Measurements from ENCODE around the gene CBR3. TPM values are rescaled to one million over a fixed set of nuclear protein-coding genes. Genes with fewer than 3 reads are reported as not detected.
A peak's percentile ranks its signal among the peaks of the same experiment; 100 is the strongest.
"Not testable (repeated sequence)": the region's sequence is repeated elsewhere in the genome, so short reads cannot be mapped to it uniquely, and the experiment has no call there.

CBR3 gene
- total and polyA plus RNA-seq, 5 experiments from 2014 or later = 4.6 to 11.6 (median 5.4) TPM

DNA sequence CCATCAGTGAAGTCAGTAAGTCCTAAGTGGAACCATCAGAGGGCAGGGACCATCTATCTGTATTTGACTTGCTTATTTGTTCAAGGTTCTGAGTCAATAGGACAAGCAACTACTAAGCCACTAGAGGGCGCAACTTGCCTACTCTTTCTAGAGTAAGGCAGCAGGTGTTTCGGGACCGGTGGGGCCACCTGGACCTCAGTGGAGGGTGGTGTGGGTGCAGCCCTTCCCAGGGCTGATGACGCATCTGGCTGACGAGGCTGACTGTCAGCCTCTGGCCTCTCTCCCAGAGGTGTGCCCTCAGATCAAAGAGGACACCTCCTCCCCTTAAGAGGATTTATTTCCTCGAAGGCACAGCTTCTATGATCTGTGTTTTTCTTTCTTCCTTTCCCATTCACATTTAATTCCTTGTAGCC lies 6.6 kb downstream of the CBR3 start:
- no peaks in the 10 kb centered on the region for H3K27me3 Mint-ChIP-seq
- peak overlapping the region in 2 of 10 donors; percentile 4 to 53 for H3K4me3 Mint-ChIP-seq
- DNase-seq (peak; percentile 67 to 94 (median 87)), ATAC-seq (peak; percentile 89 to 98)
- no peaks in the 10 kb centered on the region for H3K9me3 Mint-ChIP-seq
- POLR2A ChIA-PET = interaction anchor here (0.6 to 0.9 kb wide), 5 partner anchors 9 to 189 kb away, joined by 3 to 5 read pairs (median 4); partner anchors contain the start of gene MORC3
- H3K4me1 Mint-ChIP-seq = peaks cover 16 to 36% (median 26%) of the 10 kb centered on the region in 4 donors
- peaks cover 0 to 59% (median 11%) of the 10 kb centered on the region in 3 donors for H3K36me3 Mint-ChIP-seq
- peak overlapping the region; percentile 0 to 83 (median 64) for H3K27ac Mint-ChIP-seq

DNA sequence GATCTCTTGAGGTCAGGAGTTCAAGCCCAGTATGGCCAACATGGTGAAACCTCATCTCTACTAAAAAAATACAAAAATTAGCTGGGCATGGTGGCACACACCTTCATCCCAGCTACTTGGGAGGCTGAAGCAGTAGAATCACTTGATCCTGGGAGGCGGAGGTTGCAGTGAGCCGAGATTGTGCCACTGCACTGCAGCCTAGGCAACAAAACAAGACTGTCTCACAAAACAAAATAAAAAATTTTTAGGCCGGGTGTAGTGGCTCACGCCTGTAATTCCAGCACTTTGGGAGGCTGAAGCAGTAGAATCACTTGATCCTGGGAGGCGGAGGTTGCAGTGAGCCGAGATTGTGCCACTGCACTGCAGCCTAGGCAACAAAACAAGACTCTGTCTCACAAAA lies 9.4 kb downstream of the CBR3 start:
- not testable (repeated sequence) for ATAC-seq, H3K9me3 Mint-ChIP-seq, H3K4me3 Mint-ChIP-seq, DNase-seq, H3K27me3 Mint-ChIP-seq
- Mint-ChIP-seq H3K4me1 (peaks cover 14 to 37% (median 27%) of the 10 kb centered on the region in 4 donors), H3K36me3 (peaks cover 0 to 44% (median 9%) of the 10 kb centered on the region in 3 donors), H3K27ac (peak overlapping the region in 4 of 10 donors; percentile 9 to 90 (median 62))
- POLR2A ChIA-PET = interaction anchor here (0.6 kb wide), 1 partner anchor 8 kb away, joined by 4 read pairs; no protein-coding TSS in a partner anchor

DNA sequence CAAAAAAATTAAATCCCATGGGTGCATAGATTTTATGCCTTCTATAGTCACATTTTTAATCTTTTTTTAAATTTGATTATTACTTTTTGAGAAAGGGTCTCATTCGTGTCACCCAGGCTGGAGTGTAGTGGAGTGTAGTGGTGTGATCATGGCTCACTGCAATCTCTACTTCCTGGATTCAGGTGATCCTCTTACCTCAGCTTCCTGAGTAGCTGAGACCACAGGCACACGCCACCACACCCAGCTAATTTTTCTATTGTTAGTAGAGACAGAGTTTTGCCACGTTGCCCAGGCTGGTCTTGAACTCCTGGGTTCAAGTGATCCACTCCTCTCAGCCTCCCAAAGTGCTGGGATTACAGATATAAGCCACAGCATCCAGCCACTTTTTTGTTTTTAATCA lies 10.4 kb downstream of the CBR3 start:
- Mint-ChIP-seq H3K4me1 (peaks cover 18 to 47% (median 36%) of the 10 kb centered on the region in 4 donors), H3K36me3 (peaks cover 0 to 35% (median 9%) of the 10 kb centered on the region in 3 donors), H3K27me3 (no peaks in the 10 kb centered on the region), H3K27ac (peak overlapping the region in 7 of 10 donors; percentile 43 to 85 (median 68)), H3K4me3 (peak overlapping the region in 7 of 10 donors; percentile 22 to 67 (median 36)), H3K9me3 (no peaks in the 10 kb centered on the region)
- ATAC-seq (peak; percentile 35 to 66), DNase-seq (peak in 2 of 10 donors; percentile 30 to 37)
- POLR2A ChIA-PET = interaction anchor here (0.6 to 1.7 kb wide), 2 partner anchors 9 to 11 kb away, joined by 5 to 8 read pairs; no protein-coding TSS in a partner anchor

DNA sequence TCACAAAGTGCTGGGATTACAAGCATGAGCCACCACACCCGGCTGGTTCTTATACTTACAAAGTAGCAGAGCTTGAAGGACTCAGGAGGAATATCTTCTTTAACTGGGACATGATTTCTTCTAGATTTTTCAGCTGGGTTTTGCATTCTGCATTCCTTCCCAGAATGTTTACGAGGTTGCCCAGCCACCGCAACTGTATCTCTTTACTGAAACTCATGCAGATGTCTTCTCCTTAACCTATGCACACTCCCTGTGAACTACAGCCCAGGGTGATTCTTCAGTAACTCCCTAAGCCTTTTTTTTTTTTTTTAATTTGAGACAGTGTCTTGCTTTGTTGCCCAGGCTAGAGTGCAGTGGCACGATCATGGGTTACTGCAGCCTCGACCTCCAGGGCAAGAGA lies 13.0 kb downstream of the CBR3 start:
- POLR2A ChIA-PET = interaction anchor here (0.7 kb wide), 1 partner anchor 77 kb away, joined by 3 read pairs; no protein-coding TSS in a partner anchor
- Mint-ChIP-seq H3K27ac (peak overlapping the region in 1 of 10 donors; percentile 62), H3K4me3 (no peak overlapping the region), H3K4me1 (peaks cover 11 to 52% (median 34%) of the 10 kb centered on the region in 4 donors), H3K9me3 (no peaks in the 10 kb centered on the region), H3K36me3 (peaks cover 0 to 19% (median 9%) of the 10 kb centered on the region in 3 donors), H3K27me3 (no peaks in the 10 kb centered on the region)
- no peak for DNase-seq
- ATAC-seq = no peak

DNA sequence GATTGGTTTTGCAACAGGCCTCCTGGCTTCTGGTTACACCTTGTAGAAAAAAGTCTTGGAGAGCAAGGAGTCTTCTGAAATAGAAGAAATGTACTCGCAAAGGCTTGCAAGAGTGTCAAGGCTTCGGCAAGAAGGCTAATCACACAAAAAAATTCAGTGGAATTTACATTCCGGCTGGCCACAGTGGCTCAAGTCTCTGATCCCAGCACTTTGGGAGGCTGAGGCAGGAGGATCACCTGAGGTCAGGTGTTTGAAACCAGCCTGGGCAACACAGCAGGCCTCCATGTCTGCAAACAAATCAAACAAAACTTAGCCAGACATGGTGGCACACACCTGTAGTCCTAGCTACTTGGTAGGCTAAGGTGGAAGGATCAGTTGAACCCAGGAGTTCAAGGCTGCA lies 14.0 kb downstream of the CBR3 start:
- H3K4me1 Mint-ChIP-seq = peaks cover 14 to 59% (median 41%) of the 10 kb centered on the region in 4 donors
- peaks cover 0 to 14% (median 9%) of the 10 kb centered on the region in 3 donors for H3K36me3 Mint-ChIP-seq
- POLR2A ChIA-PET = no interaction called here
- no peak for ATAC-seq
- no peak for DNase-seq
- H3K9me3 Mint-ChIP-seq = no peaks in the 10 kb centered on the region
- H3K27me3 Mint-ChIP-seq = no peaks in the 10 kb centered on the region
- no peak overlapping the region for H3K4me3 Mint-ChIP-seq
- no peak overlapping the region for H3K27ac Mint-ChIP-seq

DNA sequence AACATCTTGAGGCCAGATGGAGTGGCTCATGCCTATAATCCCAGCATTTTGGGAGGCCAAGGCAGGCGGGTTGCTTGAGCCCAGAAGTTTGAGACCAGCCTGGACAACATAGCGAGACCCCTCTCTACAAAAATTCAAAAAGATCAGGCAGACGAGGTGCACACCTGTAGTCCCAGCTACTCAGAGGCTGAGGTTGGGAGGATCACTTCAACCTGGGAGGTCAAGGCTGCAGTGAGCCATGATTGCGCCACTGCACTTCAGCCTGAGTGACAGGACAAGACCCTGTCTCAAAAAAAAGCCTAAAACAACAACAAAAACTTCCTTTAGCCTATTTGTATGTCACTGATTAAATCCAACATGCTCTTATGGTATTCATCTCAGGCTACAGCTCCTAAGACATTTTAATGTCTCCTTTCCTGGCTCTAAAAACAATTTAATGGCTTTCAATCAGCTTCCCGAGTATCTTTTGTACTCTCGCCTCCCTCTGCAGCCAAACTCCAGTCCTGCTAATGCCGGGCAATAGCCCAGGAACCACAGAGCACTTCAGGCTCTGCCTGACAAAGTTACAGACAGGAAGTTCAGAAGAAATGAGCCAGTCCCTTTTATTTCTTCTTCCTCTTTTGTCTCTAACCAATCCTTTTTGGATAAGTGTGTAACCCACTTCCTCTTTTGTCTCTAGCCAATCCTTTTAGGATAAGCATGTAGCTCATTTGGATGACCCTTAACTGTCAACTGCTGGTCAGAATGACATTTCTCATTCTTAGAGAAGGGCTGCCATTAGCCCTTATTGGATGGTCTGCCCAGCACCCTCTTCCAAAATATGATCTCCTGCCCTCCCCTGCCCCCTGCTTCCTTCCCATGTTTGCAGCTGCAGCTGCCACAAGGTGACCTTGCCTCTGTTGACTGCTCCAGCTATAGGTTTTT lies 15.2 kb downstream of the CBR3 start:
- no peaks in the 10 kb centered on the region for H3K27me3 Mint-ChIP-seq
- peak; percentile 32 to 44 for ATAC-seq
- H3K36me3 Mint-ChIP-seq = peaks cover 0 to 14% (median 8%) of the 10 kb centered on the region in 3 donors
- POLR2A ChIA-PET = no interaction called here
- DNase-seq = no peak
- peak overlapping the region; percentile 38 to 92 (median 86) for H3K27ac Mint-ChIP-seq
- H3K4me1 Mint-ChIP-seq = peaks cover 13 to 57% (median 43%) of the 10 kb centered on the region in 4 donors
- no peaks in the 10 kb centered on the region for H3K9me3 Mint-ChIP-seq
- peak overlapping the region in 5 of 10 donors; percentile 5 to 64 (median 52) for H3K4me3 Mint-ChIP-seq

DNA sequence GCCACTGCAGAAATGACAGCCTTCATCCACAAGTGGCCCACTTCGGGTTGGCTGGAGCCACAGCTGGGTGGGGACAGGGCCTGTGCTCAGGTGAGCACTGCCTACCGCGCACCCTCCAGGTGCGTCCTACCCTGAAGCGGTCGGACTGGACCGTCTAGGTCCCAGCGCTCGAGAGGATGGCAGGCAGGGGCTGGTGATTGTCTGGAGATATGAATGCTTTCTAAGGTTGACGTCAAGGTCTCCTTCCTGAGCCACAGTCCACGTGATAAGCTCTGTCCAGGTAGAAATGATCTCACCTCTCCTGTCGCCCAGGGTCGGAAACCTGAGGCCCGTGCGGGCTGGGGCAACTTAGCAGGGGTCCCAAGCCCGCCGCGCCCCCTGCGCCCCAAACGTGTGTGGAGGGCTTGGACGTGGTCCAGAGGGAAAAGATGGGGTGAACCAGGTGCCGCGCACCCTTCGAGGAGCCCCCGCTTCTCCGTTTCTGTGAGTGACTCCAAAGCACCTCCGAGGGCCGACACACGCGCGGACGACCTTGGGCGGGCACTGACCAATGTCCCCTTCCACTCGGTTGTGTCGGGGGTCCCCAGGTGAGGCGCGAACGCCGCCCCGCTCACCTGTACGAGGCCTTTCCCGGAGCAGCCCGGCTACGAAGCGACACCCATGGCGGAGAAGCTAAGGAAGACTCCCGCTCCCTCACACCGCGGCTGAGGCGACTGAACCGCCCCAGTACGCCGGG lies 20.9 kb downstream of the CBR3 start:
- H3K27me3 Mint-ChIP-seq = no peaks in the 10 kb centered on the region
- ATAC-seq = peak in 1 of 2 donors; percentile 1
- peak overlapping the region in 7 of 10 donors; percentile 61 to 91 (median 85) for H3K27ac Mint-ChIP-seq
- H3K9me3 Mint-ChIP-seq = no peaks in the 10 kb centered on the region
- peaks cover 5 to 48% (median 33%) of the 10 kb centered on the region in 4 donors for H3K4me1 Mint-ChIP-seq
- POLR2A ChIA-PET = interaction anchor here (0.6 to 2.6 kb wide), 10 partner anchors 10 to 1106 kb away, joined by 3 to 19 read pairs (median 4); partner anchors contain the start of genes MORC3 and SETD4
- peak overlapping the region; percentile 72 to 91 (median 82) for H3K4me3 Mint-ChIP-seq
- H3K36me3 Mint-ChIP-seq = no peaks in the 10 kb centered on the region
- peak in 3 of 10 donors; percentile 11 to 22 (median 19) for DNase-seq

DNA sequence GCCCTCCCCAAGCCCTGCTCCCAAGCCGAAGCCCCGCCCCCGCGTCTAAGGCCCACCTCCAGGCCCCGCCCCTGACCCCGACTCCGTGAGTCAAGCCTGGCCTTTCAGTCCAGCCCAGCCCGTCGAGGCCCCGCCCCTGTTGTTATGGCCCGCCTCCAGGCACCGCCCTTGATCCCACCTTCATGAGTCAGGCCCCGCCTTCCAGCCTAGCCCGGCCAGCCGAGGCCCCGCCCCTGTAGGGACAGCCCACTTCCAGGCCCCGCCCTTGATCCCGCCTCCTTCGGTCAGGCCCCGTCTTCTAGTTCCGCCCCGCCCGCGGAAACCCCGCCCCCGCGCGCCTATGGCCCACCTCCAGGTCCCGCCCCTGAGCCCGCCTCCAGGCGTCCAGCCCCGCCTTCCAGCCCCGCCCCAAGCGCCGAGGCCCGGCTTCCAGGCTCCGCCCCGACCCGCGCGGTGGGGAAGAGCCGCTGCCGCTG lies 21.5 kb downstream of the CBR3 start:
- Mint-ChIP-seq H3K36me3 (no peaks in the 10 kb centered on the region), H3K27me3 (no peaks in the 10 kb centered on the region), H3K27ac (peak overlapping the region in 7 of 10 donors; percentile 61 to 91 (median 85)), H3K4me3 (peak overlapping the region; percentile 72 to 91 (median 82)), H3K4me1 (peaks cover 6 to 43% (median 32%) of the 10 kb centered on the region in 4 donors), H3K9me3 (no peaks in the 10 kb centered on the region)
- POLR2A ChIA-PET = interaction anchor here (0.6 to 2.6 kb wide), 9 partner anchors 11 to 164 kb away, joined by 3 to 19 read pairs (median 5); partner anchors contain the start of genes MORC3 and SETD4
- peak; percentile 84 to 89 for ATAC-seq
- DNase-seq = peak; percentile 99 to 100 (median 100)

DNA sequence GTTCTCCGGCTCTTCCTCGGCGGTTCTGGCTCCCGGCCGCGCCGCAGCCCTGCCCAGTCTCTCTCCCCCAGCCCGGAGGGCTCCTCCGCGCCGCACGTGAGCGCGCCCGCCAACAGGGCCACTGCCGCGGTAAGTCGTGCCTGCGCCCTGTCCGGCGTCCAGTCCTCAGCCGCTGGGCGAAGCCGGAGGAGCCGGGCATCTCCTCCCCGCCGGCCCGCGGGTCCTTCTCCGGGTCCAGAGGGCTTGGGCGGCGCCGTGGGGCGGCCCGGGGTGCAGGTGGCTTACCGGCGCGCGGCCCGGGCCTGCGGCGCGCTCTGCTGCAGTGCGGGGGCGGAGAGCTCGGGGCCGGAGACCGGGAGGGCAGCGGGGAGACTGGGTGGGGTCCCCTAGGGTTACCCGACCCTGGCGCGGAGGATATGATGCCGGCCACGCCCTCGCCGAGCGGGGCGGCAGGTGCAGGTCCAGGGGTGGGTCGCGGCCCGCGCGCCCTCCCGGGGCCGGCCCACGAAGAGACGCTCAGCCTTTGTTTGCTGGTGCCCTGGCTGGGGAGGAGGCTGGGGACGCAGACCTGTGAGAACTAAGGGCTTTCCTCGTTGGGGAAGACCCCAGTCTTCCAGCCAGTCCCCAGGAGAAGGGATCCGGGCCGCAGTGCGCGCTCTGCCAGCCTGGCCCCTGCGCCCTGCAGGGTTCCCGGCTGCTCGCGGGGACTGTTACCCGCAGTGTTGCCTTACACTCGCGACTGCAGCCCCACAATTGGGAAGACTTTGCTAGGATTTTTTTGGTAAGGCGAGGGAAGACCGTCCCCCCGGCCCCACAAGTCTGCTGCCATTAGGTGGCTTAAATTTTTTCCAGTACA lies 22.2 kb downstream of the CBR3 start, which contains the start of gene DOP1B:
Gene DOP1B, plus strand, starts transcription at position 10 of the 856 bp plus-strand sequence. CDS start 7,910 bp downstream, outside the sequence.
- ATAC-seq = peak in 1 of 2 donors; percentile 13
- no peaks in the 10 kb centered on the region for H3K9me3 Mint-ChIP-seq
- H3K4me1 Mint-ChIP-seq = peaks cover 8 to 40% (median 33%) of the 10 kb centered on the region in 4 donors
- H3K27ac Mint-ChIP-seq = peak within 1 kb of the TSS in 9 of 10 donors; percentile 37 to 91 (median 83)
- POLR2A ChIA-PET = interaction anchor here (0.6 to 2.6 kb wide), 5 partner anchors 17 to 163 kb away, joined by 3 to 19 read pairs (median 5); partner anchors contain the start of gene MORC3
- no peaks in the 10 kb centered on the region for H3K36me3 Mint-ChIP-seq
- no peaks in the 10 kb centered on the region for H3K27me3 Mint-ChIP-seq
- peak in 4 of 10 donors; percentile 22 to 68 (median 36) for DNase-seq
- H3K4me3 Mint-ChIP-seq = peak within 1 kb of the TSS; percentile 77 to 91 (median 85)

DNA sequence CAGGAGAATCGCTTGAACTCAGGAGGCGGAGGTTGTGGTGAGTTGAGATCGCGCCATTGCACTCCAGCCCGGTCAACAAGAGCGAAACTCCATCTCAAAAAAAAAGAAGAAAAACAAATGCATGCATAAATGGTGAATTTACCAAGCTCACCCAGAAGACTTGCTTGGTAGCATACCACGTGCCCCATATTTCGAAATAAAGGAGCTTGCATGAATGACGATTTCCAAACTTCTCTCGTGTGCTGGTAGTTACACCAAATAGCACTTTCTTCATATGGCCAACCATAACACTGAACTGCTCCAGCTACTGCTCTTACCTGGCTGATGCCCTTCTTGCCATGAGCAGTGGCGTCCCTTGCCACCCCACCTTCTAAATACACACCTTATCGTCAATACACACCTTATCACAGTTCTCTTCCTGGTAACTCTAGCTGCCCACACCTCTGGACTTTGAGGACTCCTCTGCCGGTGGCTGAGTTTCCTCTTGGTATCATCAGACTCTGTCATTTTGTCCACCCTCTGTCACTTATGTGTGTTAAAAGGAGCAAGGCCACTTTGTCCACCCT lies 24.6 kb downstream of the CBR3 start:
- POLR2A ChIA-PET = interaction anchor here (0.5 to 1.9 kb wide), 2 partner anchors 14 to 192 kb away, joined by 4 to 8 read pairs; no protein-coding TSS in a partner anchor
- peaks cover 13 to 50% (median 42%) of the 10 kb centered on the region in 4 donors for H3K4me1 Mint-ChIP-seq
- no peaks in the 10 kb centered on the region for H3K9me3 Mint-ChIP-seq
- ATAC-seq (no peak), DNase-seq (no peak)
- H3K27me3 Mint-ChIP-seq = no peaks in the 10 kb centered on the region
- H3K4me3 Mint-ChIP-seq = peak overlapping the region in 5 of 10 donors; percentile 3 to 64 (median 46)
- peaks cover 0 to 3% (median 0%) of the 10 kb centered on the region in 3 donors for H3K36me3 Mint-ChIP-seq
- peak overlapping the region in 3 of 10 donors; percentile 8 to 45 (median 12) for H3K27ac Mint-ChIP-seq

DNA sequence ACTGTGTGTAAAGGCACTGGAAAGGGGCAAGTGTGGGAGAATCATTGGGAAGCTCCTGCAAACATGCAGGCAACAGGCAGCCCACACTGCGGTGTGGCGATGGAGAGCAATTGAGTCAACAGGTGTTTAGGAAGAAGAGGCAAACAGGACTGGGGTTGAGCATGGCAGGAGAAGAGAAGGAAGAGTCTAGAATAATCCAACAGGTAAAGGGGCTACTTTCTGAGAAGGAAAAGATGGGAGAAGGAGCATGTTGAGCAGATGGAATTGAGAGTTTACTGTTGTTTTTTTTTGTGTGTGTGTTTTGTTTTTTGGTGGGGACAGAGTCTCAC lies 25.9 kb downstream of the CBR3 start:
- Mint-ChIP-seq H3K4me1 (peaks cover 15 to 46% (median 35%) of the 10 kb centered on the region in 4 donors), H3K9me3 (no peaks in the 10 kb centered on the region), H3K4me3 (peak overlapping the region in 1 of 10 donors; percentile 1), H3K27ac (peak overlapping the region in 1 of 10 donors; percentile 80), H3K27me3 (no peaks in the 10 kb centered on the region), H3K36me3 (peaks cover 0 to 9% (median 4%) of the 10 kb centered on the region in 3 donors)
- POLR2A ChIA-PET = no interaction called here
- ATAC-seq (no peak), DNase-seq (no peak)
